Testis (tissue), 2 donors: ENCODE data around the gene BTBD6.

Source experiments
- CTCF ChIP-seq, 3 experiments: fragments of 450-650 bp in 2 of 3; fragments of 200-600 bp in 1 of 3; sonication (generic) in 1 of 3; IDR thresholded peaks; one replicate each; pipeline ENCODE4 v1.5.1; 2016 to 2019; ENCODE audit warnings: antibody characterized with exemption in 3 of 3, mild to moderate bottlenecking in 2 of 3, moderate library complexity in 1 of 3
- POLR2A ChIP-seq: fragments of 450-650 bp; IDR thresholded peaks from one replicate; pipeline ENCODE4 v1.6.1; 2017; ENCODE audit warnings: antibody characterized with exemption, mild to moderate bottlenecking, moderate library complexity

GRCh38 chr14:105249182-105250007, 1.1 kb downstream of the BTBD6 start:
- no peak for TF ChIP-seq CTCF (IDR thresholded peaks at IDR 0.05)
- no peak for TF ChIP-seq POLR2A
